Subcutaneous adipose tissue (tissue), 4 donors: ENCODE results near the gene GPC3. TPM values are rescaled to one million over a fixed set of nuclear protein-coding genes. Genes with fewer than 3 reads are reported as not detected.

Experiments
- total RNA-seq, 4 donors: library from RNA; depleted of rRNA; stranded (reverse); fragments of >200 nt; gene quantifications; one replicate each; pipeline ENCODE4 v1.1.0, GENCODE V29; 2016
- TF ChIP-seq, protein P1 (sequence below): fragments of 450-650 bp; IDR thresholded peaks from one replicate; pipeline ENCODE4 v1.5.1; 2016; ENCODE audit warnings: low read depth, mild to moderate bottlenecking, control low read depth, antibody characterized with exemption, moderate library complexity

Gene GPC3
- total RNA-seq, 4 donors from 2014 or later = 61.8 to 142 (median 84.5) TPM

GRCh38 chrX:133950214-133950613, 35.2 kb downstream of the GPC3 start:
- TF ChIP-seq, protein P1, sequence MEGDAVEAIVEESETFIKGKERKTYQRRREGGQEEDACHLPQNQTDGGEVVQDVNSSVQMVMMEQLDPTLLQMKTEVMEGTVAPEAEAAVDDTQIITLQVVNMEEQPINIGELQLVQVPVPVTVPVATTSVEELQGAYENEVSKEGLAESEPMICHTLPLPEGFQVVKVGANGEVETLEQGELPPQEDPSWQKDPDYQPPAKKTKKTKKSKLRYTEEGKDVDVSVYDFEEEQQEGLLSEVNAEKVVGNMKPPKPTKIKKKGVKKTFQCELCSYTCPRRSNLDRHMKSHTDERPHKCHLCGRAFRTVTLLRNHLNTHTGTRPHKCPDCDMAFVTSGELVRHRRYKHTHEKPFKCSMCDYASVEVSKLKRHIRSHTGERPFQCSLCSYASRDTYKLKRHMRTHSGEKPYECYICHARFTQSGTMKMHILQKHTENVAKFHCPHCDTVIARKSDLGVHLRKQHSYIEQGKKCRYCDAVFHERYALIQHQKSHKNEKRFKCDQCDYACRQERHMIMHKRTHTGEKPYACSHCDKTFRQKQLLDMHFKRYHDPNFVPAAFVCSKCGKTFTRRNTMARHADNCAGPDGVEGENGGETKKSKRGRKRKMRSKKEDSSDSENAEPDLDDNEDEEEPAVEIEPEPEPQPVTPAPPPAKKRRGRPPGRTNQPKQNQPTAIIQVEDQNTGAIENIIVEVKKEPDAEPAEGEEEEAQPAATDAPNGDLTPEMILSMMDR = no peak

- TF ChIP-seq, protein P1 = no peak
Observed at GRCh38 chrX:133948895-133949294, 36.5 kb downstream of the GPC3 start.

- TF ChIP-seq, protein P1 = no peak
Observed at GRCh38 chrX:133947996-133948395, 37.4 kb downstream of the GPC3 start.

GRCh38 chrX:133947022-133947421, 38.4 kb downstream of the GPC3 start:
- TF ChIP-seq, protein P1 = no peak

- TF ChIP-seq, protein P1 = no peak
Observed at GRCh38 chrX:133943507-133943906, 41.9 kb downstream of the GPC3 start.

- TF ChIP-seq, protein P1 = no peak
Observed at GRCh38 chrX:133939655-133940302, 45.6 kb downstream of the GPC3 start.

DNA sequence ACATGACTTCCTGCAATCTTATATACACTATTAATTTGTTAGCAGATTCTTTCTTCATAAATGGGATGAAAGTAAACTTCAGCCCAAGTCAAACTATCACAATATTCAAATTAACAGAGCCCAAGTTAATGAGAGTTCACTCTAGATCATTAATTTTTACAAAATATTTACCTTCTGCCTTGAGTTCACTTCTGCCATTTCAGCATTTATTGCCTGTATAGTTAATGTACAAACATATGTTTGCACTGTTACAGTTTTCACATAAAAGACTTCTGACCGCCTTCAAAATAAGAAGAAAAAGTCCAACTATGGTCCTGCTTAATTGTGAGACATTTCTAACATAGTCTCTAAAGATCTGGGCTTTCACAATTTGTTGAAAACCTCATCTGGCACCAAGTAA, 46.9 kb downstream of the GPC3 start:
- TF ChIP-seq, protein P1 = no peak
